Parathyroid adenoma (tissue), 2 donors: ENCODE data around the gene VARS1.

Experiments used
- H2AFZ ChIP-seq: fragments of 300-600 bp; sonication (generic); one replicate; pipeline ENCODE4 v1.7.0; 2017; ENCODE audit warnings: antibody characterized with exemption, mild to moderate bottlenecking
- H3K27ac ChIP-seq: fragments of 300-600 bp; sonication (generic); one replicate; pipeline ENCODE4 v1.7.0; 2017
- H3K27me3 ChIP-seq: fragments of 300-600 bp; sonication (generic); one replicate; pipeline ENCODE4 v1.7.0; 2017; ENCODE audit warnings: low read length; ENCODE audit not compliant: control insufficient read depth, insufficient read depth
- H3K36me3 ChIP-seq: fragments of 300-600 bp; sonication (generic); one replicate; pipeline ENCODE4 v1.7.0; 2017; ENCODE audit warnings: low read length; ENCODE audit not compliant: control insufficient read depth, insufficient read depth
- H3K4me1 ChIP-seq: fragments of 300-600 bp; sonication (generic); one replicate; pipeline ENCODE4 v1.7.0; 2017; ENCODE audit warnings: control low read depth
- H3K4me2 ChIP-seq: fragments of 300-600 bp; sonication (generic); one replicate; pipeline ENCODE4 v1.7.0; 2017; ENCODE audit warnings: low read length
- H3K4me3 ChIP-seq: fragments of 300-600 bp; sonication (generic); one replicate; pipeline ENCODE4 v1.7.0; 2017; ENCODE audit warnings: low read depth, low read length
- H3K79me2 ChIP-seq: fragments of 300-600 bp; sonication (generic); one replicate; pipeline ENCODE4 v1.7.0; 2017; ENCODE audit warnings: control low read depth
- H3K9ac ChIP-seq: fragments of 300-600 bp; sonication (generic); one replicate; pipeline ENCODE4 v1.7.0; 2017; ENCODE audit warnings: mild to moderate bottlenecking
- H3K9me3 ChIP-seq: fragments of 300-600 bp; sonication (generic); one replicate; pipeline ENCODE4 v1.7.0; 2017; ENCODE audit warnings: low read length; ENCODE audit not compliant: control insufficient read depth
- TF ChIP-seq, protein P1 (sequence below): fragments of 300-600 bp; sonication (generic); IDR thresholded peaks from one replicate; pipeline ENCODE4 v1.7.0; 2017; ENCODE audit warnings: antibody characterized with exemption, mild to moderate bottlenecking
- donor health status: primary hyperparathyroidism.

The VARS1 gene

DNA sequence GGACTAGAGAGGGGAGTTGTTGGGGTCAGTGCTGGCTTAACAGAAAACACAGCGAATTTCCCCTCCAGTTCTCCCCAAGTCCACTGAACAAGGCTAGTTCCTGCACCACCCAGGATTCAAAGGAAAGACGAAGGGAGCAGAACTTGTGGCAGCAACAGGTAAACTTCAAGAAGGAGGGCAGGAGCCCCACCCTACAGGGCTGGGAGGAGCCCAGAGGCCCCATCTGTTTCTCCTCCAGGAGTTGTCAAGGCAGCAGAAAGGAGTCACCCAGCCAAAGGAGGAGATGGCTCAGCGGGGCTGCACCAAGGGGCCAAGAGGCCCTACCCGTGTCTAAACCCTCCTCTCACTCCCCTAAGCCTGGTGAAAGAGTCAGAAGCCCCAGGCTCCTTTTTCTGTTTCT lies 31.4 kb downstream of the VARS1 start:
- Histone ChIP-seq H3K9ac (no peak overlapping the region), H3K79me2 (no peaks in the 10 kb centered on the region), H3K4me2 (no peak overlapping the region), H3K27ac (no peak overlapping the region), H3K27me3 (no peaks in the 10 kb centered on the region), H3K4me1 (no peaks in the 10 kb centered on the region), H3K36me3 (no peaks in the 10 kb centered on the region), H3K9me3 (no peaks in the 10 kb centered on the region), H2AFZ (no peak overlapping the region), H3K4me3 (no peak overlapping the region)
- TF ChIP-seq, protein P1, sequence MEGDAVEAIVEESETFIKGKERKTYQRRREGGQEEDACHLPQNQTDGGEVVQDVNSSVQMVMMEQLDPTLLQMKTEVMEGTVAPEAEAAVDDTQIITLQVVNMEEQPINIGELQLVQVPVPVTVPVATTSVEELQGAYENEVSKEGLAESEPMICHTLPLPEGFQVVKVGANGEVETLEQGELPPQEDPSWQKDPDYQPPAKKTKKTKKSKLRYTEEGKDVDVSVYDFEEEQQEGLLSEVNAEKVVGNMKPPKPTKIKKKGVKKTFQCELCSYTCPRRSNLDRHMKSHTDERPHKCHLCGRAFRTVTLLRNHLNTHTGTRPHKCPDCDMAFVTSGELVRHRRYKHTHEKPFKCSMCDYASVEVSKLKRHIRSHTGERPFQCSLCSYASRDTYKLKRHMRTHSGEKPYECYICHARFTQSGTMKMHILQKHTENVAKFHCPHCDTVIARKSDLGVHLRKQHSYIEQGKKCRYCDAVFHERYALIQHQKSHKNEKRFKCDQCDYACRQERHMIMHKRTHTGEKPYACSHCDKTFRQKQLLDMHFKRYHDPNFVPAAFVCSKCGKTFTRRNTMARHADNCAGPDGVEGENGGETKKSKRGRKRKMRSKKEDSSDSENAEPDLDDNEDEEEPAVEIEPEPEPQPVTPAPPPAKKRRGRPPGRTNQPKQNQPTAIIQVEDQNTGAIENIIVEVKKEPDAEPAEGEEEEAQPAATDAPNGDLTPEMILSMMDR = no peak

DNA sequence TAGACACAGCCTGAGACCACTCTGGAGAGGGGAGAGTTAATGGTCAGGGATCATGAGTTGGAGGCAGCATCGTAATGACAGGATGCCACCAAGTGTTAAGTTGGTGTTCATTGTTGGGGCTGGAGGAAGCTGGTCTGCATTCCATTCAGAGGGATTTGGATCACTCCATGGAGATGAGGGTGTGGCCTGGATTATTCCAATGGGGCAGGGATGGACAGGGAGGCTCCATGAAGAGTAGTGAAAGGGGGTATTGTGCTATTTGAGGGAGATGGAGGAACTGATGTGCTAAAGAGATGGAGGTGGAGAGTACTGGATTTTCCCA lies 32.0 kb downstream of the VARS1 start:
- Histone ChIP-seq H3K27ac (no peak overlapping the region), H3K36me3 (no peaks in the 10 kb centered on the region), H2AFZ (no peak overlapping the region), H3K4me1 (no peaks in the 10 kb centered on the region), H3K4me2 (no peak overlapping the region), H3K79me2 (no peaks in the 10 kb centered on the region), H3K9ac (no peak overlapping the region), H3K9me3 (no peaks in the 10 kb centered on the region), H3K27me3 (no peaks in the 10 kb centered on the region), H3K4me3 (no peak overlapping the region)
- TF ChIP-seq, protein P1 = no peak

DNA sequence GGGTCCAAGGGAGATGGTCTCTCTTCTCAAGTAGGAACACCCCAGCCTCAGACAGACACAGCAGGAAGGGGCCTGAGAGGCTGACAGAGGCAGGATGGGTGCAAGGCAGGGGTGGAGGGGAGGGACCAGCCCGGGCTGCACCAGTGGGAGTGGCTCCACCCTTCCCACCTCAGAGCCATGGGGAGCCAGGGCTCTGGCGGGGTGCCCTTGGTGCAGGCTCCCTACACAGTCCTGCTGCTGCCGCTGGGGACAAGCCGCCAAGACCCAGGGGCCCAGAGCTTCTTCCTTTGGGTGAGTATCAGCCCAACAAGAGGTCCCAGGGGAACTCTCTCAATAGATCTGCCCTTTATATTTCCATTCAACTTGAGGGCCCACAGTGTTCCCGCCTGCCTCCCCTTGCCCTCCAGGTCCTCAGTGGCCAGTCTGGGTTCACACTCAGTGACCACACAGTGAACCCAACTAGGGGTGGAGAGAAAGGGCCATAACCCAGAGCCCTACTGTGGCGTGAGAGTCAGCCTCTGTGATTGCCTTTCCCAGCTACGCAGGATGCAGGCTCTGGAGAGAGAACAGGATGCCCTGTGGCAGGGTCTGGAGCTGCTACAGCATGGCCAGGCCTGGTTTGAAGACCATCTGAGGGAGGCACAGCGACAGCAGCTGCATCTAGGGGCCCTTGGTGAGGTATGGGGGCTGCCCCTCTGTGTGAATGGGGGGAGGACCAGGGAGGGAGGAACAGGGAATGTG lies 32.5 kb downstream of the VARS1 start:
- TF ChIP-seq, protein P1 = no peak
- no peak overlapping the region for H2AFZ ChIP-seq
- no peak overlapping the region for H3K27ac ChIP-seq

DNA sequence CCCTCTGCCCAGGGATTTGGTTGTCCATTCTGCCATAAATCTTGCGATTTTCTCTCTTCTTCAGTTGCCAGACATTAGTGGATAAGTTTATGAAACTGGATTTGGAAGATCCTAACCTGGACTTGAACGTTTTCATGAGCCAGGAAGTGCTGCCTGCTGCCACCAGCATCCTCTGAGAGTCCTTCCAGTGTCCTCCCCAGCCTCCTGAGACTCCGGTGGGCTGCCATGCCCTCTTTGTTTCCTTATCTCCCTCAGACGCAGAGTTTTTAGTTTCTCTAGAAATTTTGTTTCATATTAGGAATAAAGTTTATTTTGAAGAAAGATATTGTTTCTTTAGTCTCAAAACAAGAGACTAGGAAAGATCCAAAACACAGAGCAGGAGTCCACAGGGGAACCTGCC lies 33.2 kb downstream of the VARS1 start, which contains the start of gene SAPCD1:
SAPCD1 (plus strand) TSS at position 301 of the 400 bp plus-strand sequence. CDS start 399 bp downstream, outside the sequence.
- no peaks in the 10 kb centered on the region for H3K27me3 ChIP-seq
- no peaks in the 10 kb centered on the region for H3K36me3 ChIP-seq
- no peak within 1 kb of the TSS for H3K4me3 ChIP-seq
- no peak within 1 kb of the TSS for H3K9ac ChIP-seq
- no peak within 1 kb of the TSS for H2AFZ ChIP-seq
- no peak within 1 kb of the TSS for H3K27ac ChIP-seq
- H3K4me2 ChIP-seq = no peak within 1 kb of the TSS
- H3K9me3 ChIP-seq = no peaks in the 10 kb centered on the region
- H3K79me2 ChIP-seq = no peaks in the 10 kb centered on the region
- TF ChIP-seq, protein P1 = no peak
- no peaks in the 10 kb centered on the region for H3K4me1 ChIP-seq

More for the DNA sequence above, 32.5 kb downstream of the VARS1 start:
- no peak overlapping the region for H3K4me3 ChIP-seq
- no peaks in the 10 kb centered on the region for H3K4me1 ChIP-seq
- no peak overlapping the region for H3K4me2 ChIP-seq
- H3K9ac ChIP-seq = no peak overlapping the region
- H3K79me2 ChIP-seq = no peaks in the 10 kb centered on the region
- no peaks in the 10 kb centered on the region for H3K9me3 ChIP-seq
- no peaks in the 10 kb centered on the region for H3K27me3 ChIP-seq
- H3K36me3 ChIP-seq = no peaks in the 10 kb centered on the region

DNA sequence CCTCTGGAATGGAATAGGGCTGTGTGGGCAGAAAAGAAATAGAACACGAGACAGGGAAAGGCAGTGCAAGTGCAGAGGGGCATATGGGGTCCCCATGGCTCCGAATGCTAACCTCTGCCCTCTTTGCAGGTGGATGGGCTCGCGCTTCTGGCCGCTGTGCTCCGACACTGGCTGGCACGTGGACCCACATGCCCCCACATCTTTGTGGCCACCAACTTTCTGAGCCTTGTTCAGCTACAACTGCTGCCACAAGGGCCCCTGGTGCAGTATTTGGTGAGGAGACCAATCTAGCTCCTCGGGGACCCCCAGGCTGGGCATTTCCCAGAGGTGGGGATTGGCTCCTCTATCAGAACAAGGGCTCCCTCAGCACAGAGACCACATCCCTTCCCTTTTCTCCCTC lies 34.2 kb downstream of the VARS1 start:
- Histone ChIP-seq H3K27me3 (no peaks in the 10 kb centered on the region), H3K4me3 (no peak overlapping the region), H3K36me3 (no peaks in the 10 kb centered on the region), H2AFZ (no peak overlapping the region), H3K9ac (no peak overlapping the region), H3K4me1 (no peaks in the 10 kb centered on the region), H3K27ac (no peak overlapping the region), H3K4me2 (no peak overlapping the region), H3K9me3 (no peaks in the 10 kb centered on the region), H3K79me2 (no peaks in the 10 kb centered on the region)
- TF ChIP-seq, protein P1 = no peak
